ENCODE data around the gene SH3PXD2A. TPM values are rescaled to one million over a fixed set of nuclear protein-coding genes. Genes with fewer than 3 reads are reported as not detected.

Gene SH3PXD2A
- total RNA-seq, 5 donors from 2014 or later (not counting 1 experiment from before 2014, with no cell fraction given), result 5.8 to 11.8 (median 9.8) TPM

DNA sequence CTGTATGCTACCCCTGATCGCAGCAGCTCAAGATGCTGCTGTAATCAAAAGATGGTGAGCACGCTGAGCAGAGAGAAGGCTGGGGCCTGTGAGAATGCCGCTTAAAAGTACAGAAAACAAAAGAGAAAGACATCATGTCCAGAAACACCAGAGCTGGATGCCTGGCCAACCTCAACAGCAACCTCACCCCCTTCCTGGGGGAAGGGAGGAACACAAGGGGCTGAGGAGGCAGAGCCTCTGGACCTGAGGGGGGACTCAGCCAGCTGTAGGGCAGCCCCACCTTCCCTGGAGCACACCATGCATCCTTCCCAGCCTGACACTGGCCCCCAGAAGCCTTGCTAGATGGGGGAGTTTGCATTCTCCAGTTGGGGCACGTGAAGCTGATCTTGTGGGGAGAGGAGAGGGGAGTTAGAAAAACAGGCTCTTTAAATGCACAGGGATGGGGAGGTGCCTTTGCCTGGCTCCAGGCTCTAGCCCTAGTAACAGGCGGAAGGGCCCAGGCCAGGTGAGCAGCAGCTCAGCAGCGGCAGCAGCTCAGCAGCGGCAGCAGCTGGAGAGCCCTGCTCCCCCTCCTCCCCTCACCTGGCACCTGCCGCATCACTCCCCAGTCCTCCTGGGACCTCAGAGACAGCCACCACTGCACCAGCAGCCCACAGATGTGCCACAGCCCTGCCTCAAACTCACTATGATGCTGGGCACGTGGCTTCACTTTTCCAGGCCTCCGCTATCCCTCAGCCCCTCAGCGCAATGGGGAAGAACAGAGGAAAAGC lies 205.5 kb downstream of the SH3PXD2A start:
- no peaks in the 10 kb centered on the region for H3K9me3 Mint-ChIP-seq
- DNase-seq (no peak), ATAC-seq (replicated peaks in 1 of 4) (no peak)
- H3K27ac ChIP-seq (ENCODE audit: low read length), result no peak overlapping the region
- H3K4me3 ChIP-seq (ENCODE audit: control insufficient read depth in 1 of 2, extremely low read depth in 1 of 2, low read length in 1 of 2), result no peak overlapping the region
- H3K4me1 Mint-ChIP-seq, result peaks cover 0 to 7% (median 0%) of the 10 kb centered on the region in 3 donors
- WGBS (ENCODE audit: insufficient coverage), result 84% methylated on average over 9 of the region's 11 CpGs
- H3K27me3 Mint-ChIP-seq, result no peaks in the 10 kb centered on the region
- no peaks in the 10 kb centered on the region for H3K36me3 ChIP-seq (ENCODE audit: control insufficient read depth in 2 of 2, extremely low read depth in 1 of 2, insufficient read depth in 1 of 2, low read length in 1 of 2)
- H3K4me3 Mint-ChIP-seq, result no peak overlapping the region
- H3K36me3 Mint-ChIP-seq, result no peaks in the 10 kb centered on the region
- H3K4me1 ChIP-seq (ENCODE audit: control insufficient read depth in 1 of 2, extremely low read depth in 1 of 2, insufficient read depth in 2 of 2, low read length in 2 of 2), result no peaks in the 10 kb centered on the region
- POLR2A ChIA-PET, result no interaction called here
- no peaks in the 10 kb centered on the region for H3K9me3 ChIP-seq
- CTCF ChIA-PET, result interaction anchor here in 1 of 2 donors (0.6 kb wide), 1 partner anchor 459 kb away, joined by 3 read pairs; no protein-coding TSS in a partner anchor
- no peak overlapping the region for H3K27ac Mint-ChIP-seq
- H3K27me3 ChIP-seq (replicated peaks in 1 of 2; ENCODE audit: control insufficient read depth in 2 of 2, extremely low read depth in 1 of 2, insufficient read depth in 2 of 2, low read length in 1 of 2), result no peaks in the 10 kb centered on the region

- H3K9me3 ChIP-seq, result no peaks in the 10 kb centered on the region
- ChIA-PET POLR2A (interaction anchor here in 1 of 2 donors (0.6 kb wide), 1 partner anchor 10 kb away, joined by 3 read pairs; no protein-coding TSS in a partner anchor), CTCF (interaction anchor here in 1 of 2 donors (0.6 kb wide), 1 partner anchor 458 kb away, joined by 3 read pairs; no protein-coding TSS in a partner anchor)
- no peak for ATAC-seq (replicated peaks in 1 of 4)
- WGBS (ENCODE audit: insufficient coverage), result 87% methylated on average over 12 of the region's 18 CpGs
- no peak for DNase-seq
- H3K9me3 Mint-ChIP-seq, result no peaks in the 10 kb centered on the region
- no peaks in the 10 kb centered on the region for H3K4me1 ChIP-seq (ENCODE audit: control insufficient read depth in 1 of 2, extremely low read depth in 1 of 2, insufficient read depth in 2 of 2, low read length in 2 of 2)
- no peaks in the 10 kb centered on the region for H3K36me3 Mint-ChIP-seq
- no peaks in the 10 kb centered on the region for H3K36me3 ChIP-seq (ENCODE audit: control insufficient read depth in 2 of 2, extremely low read depth in 1 of 2, insufficient read depth in 1 of 2, low read length in 1 of 2)
- H3K4me3 Mint-ChIP-seq, result no peak overlapping the region
- no peaks in the 10 kb centered on the region for H3K27me3 Mint-ChIP-seq
- H3K4me3 ChIP-seq (ENCODE audit: control insufficient read depth in 1 of 2, extremely low read depth in 1 of 2, low read length in 1 of 2), result no peak overlapping the region
- no peaks in the 10 kb centered on the region for H3K27me3 ChIP-seq (replicated peaks in 1 of 2; ENCODE audit: control insufficient read depth in 2 of 2, extremely low read depth in 1 of 2, insufficient read depth in 2 of 2, low read length in 1 of 2)
- H3K27ac ChIP-seq (ENCODE audit: low read length), result no peak overlapping the region
- H3K4me1 Mint-ChIP-seq, result peaks cover 0 to 7% (median 0%) of the 10 kb centered on the region in 3 donors
- no peak overlapping the region for H3K27ac Mint-ChIP-seq
Observed at GRCh38 chr10:103648636-103649532, 206.5 kb downstream of the SH3PXD2A start.

DNA sequence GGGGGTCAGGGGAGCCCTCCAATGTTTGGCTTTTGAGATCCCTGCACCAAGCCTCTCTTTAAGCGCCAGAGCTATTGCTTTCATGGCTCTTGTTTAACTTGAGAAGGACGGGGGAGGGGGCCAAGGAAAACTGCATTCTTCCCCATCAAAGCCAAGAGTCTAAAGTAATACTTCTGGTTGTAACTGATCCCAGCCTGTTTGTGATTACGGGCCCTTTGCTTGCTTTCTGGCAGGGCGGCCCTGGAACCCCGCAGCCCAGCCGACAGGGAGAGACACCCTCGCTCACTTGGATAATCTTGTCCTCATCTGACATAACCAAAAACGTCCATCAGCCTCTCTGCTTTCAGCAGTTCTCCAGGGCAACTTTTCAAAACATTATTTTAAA lies 207.1 kb downstream of the SH3PXD2A start:
- no peak overlapping the region for H3K4me3 Mint-ChIP-seq
- CTCF ChIA-PET, result no interaction called here
- no peak for ATAC-seq (replicated peaks in 1 of 4)
- no peaks in the 10 kb centered on the region for H3K27me3 ChIP-seq (replicated peaks in 1 of 2; ENCODE audit: control insufficient read depth in 2 of 2, extremely low read depth in 1 of 2, insufficient read depth in 2 of 2, low read length in 1 of 2)
- 76% methylated on average over 5 of the region's 8 CpGs for WGBS (ENCODE audit: insufficient coverage)
- H3K4me1 ChIP-seq (ENCODE audit: control insufficient read depth in 1 of 2, extremely low read depth in 1 of 2, insufficient read depth in 2 of 2, low read length in 2 of 2), result no peaks in the 10 kb centered on the region
- H3K27ac ChIP-seq (ENCODE audit: low read length), result no peak overlapping the region
- DNase-seq, result no peak
- H3K27ac Mint-ChIP-seq, result no peak overlapping the region
- H3K4me1 Mint-ChIP-seq, result peaks cover 0 to 7% (median 0%) of the 10 kb centered on the region in 3 donors
- no peaks in the 10 kb centered on the region for H3K36me3 Mint-ChIP-seq
- no peaks in the 10 kb centered on the region for H3K9me3 ChIP-seq
- no peaks in the 10 kb centered on the region for H3K27me3 Mint-ChIP-seq
- no peaks in the 10 kb centered on the region for H3K36me3 ChIP-seq (ENCODE audit: control insufficient read depth in 2 of 2, extremely low read depth in 1 of 2, insufficient read depth in 1 of 2, low read length in 1 of 2)
- H3K4me3 ChIP-seq (ENCODE audit: control insufficient read depth in 1 of 2, extremely low read depth in 1 of 2, low read length in 1 of 2), result no peak overlapping the region
- POLR2A ChIA-PET, result no interaction called here
- H3K9me3 Mint-ChIP-seq, result no peaks in the 10 kb centered on the region

DNA sequence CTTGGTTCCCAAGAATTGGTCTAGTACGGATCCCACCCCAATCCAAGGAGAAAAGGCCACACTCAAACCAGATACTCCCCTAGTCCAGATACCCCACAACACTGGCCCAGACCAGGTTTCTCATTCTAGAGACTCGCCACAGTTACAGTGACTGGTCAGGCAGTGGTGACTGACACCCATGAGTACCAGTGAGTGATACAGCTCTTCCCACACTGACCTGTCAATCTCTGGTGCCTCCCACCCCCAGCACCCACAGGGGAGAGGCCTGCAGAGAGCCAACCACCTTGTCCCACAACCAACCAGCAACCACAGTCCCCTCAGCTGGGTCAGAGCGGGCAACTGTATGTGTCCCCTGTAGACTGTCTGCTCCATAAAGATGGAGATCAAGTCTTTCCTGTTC lies 209.1 kb downstream of the SH3PXD2A start:
- no peak for ATAC-seq (replicated peaks in 1 of 4)
- WGBS (ENCODE audit: insufficient coverage), result 86% methylated on average over 2 of the region's 3 CpGs
- Mint-ChIP-seq H3K27me3 (no peaks in the 10 kb centered on the region), H3K36me3 (no peaks in the 10 kb centered on the region), H3K27ac (no peak overlapping the region), H3K4me1 (peaks cover 0 to 7% (median 0%) of the 10 kb centered on the region in 3 donors), H3K4me3 (no peak overlapping the region), H3K9me3 (no peaks in the 10 kb centered on the region)
- CTCF ChIA-PET, result interaction anchor here in 1 of 2 donors (0.6 kb wide), 1 partner anchor 107 kb away, joined by 3 read pairs; no protein-coding TSS in a partner anchor
- Histone ChIP-seq H3K27ac (ENCODE audit: low read length) (no peak overlapping the region), H3K27me3 (replicated peaks in 1 of 2; ENCODE audit: control insufficient read depth in 2 of 2, extremely low read depth in 1 of 2, insufficient read depth in 2 of 2, low read length in 1 of 2) (no peaks in the 10 kb centered on the region), H3K9me3 (no peaks in the 10 kb centered on the region), H3K4me3 (ENCODE audit: control insufficient read depth in 1 of 2, extremely low read depth in 1 of 2, low read length in 1 of 2) (no peak overlapping the region), H3K36me3 (ENCODE audit: control insufficient read depth in 2 of 2, extremely low read depth in 1 of 2, insufficient read depth in 1 of 2, low read length in 1 of 2) (no peaks in the 10 kb centered on the region), H3K4me1 (ENCODE audit: control insufficient read depth in 1 of 2, extremely low read depth in 1 of 2, insufficient read depth in 2 of 2, low read length in 2 of 2) (no peaks in the 10 kb centered on the region)
- POLR2A ChIA-PET, result no interaction called here
- no peak for DNase-seq

DNA sequence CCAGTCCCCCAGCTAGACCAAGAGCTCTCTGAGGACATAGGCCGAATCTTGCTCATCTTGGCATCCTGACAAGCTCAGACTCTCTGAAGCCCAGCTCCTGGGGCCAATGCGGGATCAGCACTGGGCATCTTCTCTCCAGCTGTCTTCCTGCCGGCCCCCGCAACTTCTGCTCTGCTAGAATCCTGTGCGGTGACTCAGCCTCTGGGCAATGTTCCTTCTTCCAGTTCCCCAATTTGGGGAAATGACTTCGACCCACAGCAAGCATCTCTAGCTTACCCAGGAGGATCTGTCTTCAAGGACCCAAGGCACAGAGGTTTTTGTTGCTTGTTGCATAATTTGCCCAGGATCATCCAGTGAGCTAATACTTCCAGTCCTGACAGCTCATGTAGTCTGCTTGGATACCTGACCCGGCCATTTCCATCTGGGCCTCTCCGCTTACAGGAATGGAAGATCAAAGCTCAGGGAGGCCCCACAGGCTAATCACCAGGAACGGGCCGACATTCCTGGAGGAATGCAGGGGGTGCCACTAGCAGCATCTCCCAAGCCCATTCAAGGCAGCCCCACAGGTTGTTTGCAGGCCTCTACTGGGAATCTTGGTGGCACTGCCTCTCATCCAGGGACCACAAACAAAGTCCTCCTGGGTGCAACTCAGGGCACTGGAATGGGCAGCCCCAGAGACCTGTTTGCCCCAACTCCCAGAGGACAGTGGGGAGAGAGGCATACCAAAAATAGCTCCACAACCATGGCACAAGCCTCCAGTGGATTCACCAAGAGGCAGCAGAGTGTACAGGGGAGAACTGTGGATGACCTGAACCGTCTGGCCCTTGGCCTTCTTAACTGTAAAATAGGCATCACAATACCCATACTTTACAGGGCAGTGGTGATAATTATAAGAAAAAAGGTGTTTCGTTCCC lies 210.0 kb downstream of the SH3PXD2A start:
- ATAC-seq (replicated peaks in 1 of 4), result no peak
- H3K4me1 ChIP-seq (ENCODE audit: control insufficient read depth in 1 of 2, extremely low read depth in 1 of 2, insufficient read depth in 2 of 2, low read length in 2 of 2), result no peaks in the 10 kb centered on the region
- Mint-ChIP-seq H3K27me3 (no peaks in the 10 kb centered on the region), H3K27ac (no peak overlapping the region), H3K4me1 (peaks cover 0 to 2% (median 0%) of the 10 kb centered on the region in 3 donors), H3K9me3 (no peaks in the 10 kb centered on the region), H3K36me3 (no peaks in the 10 kb centered on the region), H3K4me3 (no peak overlapping the region)
- CTCF ChIA-PET, result interaction anchor here in 1 of 2 donors (1.0 kb wide), 1 partner anchor 41 kb away, joined by 7 read pairs; no protein-coding TSS in a partner anchor
- no peak overlapping the region for H3K27ac ChIP-seq (ENCODE audit: low read length)
- no peaks in the 10 kb centered on the region for H3K36me3 ChIP-seq (ENCODE audit: control insufficient read depth in 2 of 2, extremely low read depth in 1 of 2, insufficient read depth in 1 of 2, low read length in 1 of 2)
- H3K4me3 ChIP-seq (ENCODE audit: control insufficient read depth in 1 of 2, extremely low read depth in 1 of 2, low read length in 1 of 2), result no peak overlapping the region
- no peaks in the 10 kb centered on the region for H3K27me3 ChIP-seq (replicated peaks in 1 of 2; ENCODE audit: control insufficient read depth in 2 of 2, extremely low read depth in 1 of 2, insufficient read depth in 2 of 2, low read length in 1 of 2)
- POLR2A ChIA-PET, result no interaction called here
- peak in 1 of 35 experiments; percentile 45 for DNase-seq
- 70% methylated on average over 10 of the region's 12 CpGs for WGBS (ENCODE audit: insufficient coverage)
- H3K9me3 ChIP-seq, result no peaks in the 10 kb centered on the region

Measured in T-cell (primary cell).